ENCODE results near the gene SFI1.

DNA sequence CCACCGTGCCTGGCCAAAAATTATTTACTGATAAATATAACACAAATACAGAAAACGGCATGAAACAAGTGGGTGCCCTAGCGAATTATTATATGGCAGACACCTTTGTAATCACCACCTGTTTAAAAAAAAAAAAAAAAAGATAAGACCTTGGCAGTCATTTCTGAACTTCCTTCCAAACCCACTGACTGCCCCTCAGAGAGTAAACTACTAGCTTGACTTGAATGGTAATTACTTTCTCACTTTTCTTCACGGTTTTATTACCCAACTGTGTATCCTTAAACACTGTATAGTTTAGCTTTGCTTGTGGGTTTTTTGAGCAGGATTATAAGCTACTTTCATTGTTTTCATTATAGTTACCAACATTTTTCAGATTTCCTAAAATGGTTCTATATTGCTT lies 23.7 kb downstream of the SFI1 start:
- TF ChIP-seq, protein P1, sequence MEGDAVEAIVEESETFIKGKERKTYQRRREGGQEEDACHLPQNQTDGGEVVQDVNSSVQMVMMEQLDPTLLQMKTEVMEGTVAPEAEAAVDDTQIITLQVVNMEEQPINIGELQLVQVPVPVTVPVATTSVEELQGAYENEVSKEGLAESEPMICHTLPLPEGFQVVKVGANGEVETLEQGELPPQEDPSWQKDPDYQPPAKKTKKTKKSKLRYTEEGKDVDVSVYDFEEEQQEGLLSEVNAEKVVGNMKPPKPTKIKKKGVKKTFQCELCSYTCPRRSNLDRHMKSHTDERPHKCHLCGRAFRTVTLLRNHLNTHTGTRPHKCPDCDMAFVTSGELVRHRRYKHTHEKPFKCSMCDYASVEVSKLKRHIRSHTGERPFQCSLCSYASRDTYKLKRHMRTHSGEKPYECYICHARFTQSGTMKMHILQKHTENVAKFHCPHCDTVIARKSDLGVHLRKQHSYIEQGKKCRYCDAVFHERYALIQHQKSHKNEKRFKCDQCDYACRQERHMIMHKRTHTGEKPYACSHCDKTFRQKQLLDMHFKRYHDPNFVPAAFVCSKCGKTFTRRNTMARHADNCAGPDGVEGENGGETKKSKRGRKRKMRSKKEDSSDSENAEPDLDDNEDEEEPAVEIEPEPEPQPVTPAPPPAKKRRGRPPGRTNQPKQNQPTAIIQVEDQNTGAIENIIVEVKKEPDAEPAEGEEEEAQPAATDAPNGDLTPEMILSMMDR (IDR thresholded peaks at IDR 0.05): no peak
- TF ChIP-seq POLR2AphosphoS5 (IDR thresholded peaks at IDR 0.05) (no peak), EP300 (IDR thresholded peaks at IDR 0.05; ENCODE audit: low read depth) (no peak)

Data from transverse colon (tissue), 4 donors.